HEK293T (cell line): ENCODE data around the gene DR1.

Experiments used
- ARNT ChIP-seq: fragments of 450-650 bp; IDR thresholded peaks from 2 replicates; pipeline ENCODE4 v1.6.1; 2017; ENCODE audit warnings: mild to moderate bottlenecking
- BHLHE40 ChIP-seq: fragments of 450-650 bp; IDR thresholded peaks from 2 replicates; pipeline ENCODE4 v1.6.1; 2016; ENCODE audit warnings: mild to moderate bottlenecking, moderate library complexity, borderline replicate concordance
- CTBP1 ChIP-seq: fragments of 450-650 bp; IDR thresholded peaks from 2 replicates; pipeline ENCODE4 v1.6.1; 2016; ENCODE audit warnings: borderline replicate concordance
- FOXK2 ChIP-seq: fragments of 450-650 bp; IDR thresholded peaks from 2 replicates; pipeline ENCODE4 v1.6.1; 2016; ENCODE audit warnings: mild to moderate bottlenecking
- FOXM1 ChIP-seq: fragments of 450-650 bp; IDR thresholded peaks from 2 replicates; pipeline ENCODE4 v1.6.1; 2017; ENCODE audit warnings: mild to moderate bottlenecking, borderline replicate concordance
- HDGF ChIP-seq: fragments of 450-650 bp; IDR thresholded peaks from 2 replicates; pipeline ENCODE4 v1.6.1; 2017; ENCODE audit warnings: antibody characterized with exemption, borderline replicate concordance
- L3MBTL2 ChIP-seq: fragments of 450-650 bp; conservative IDR thresholded peaks from 2 replicates; pipeline ENCODE4 v1.6.1; 2016; ENCODE audit warnings: mild to moderate bottlenecking
- LEF1 ChIP-seq: fragments of 450-650 bp; IDR thresholded peaks from 2 replicates; pipeline ENCODE4 v1.6.1; 2017; ENCODE audit warnings: mild to moderate bottlenecking, borderline replicate concordance
- NFRKB ChIP-seq: fragments of 450-650 bp; IDR thresholded peaks from 2 replicates; pipeline ENCODE4 v1.6.1; 2016; ENCODE audit warnings: mild to moderate bottlenecking, moderate library complexity
- SP1 ChIP-seq: fragments of 450-650 bp; IDR thresholded peaks from 2 replicates; pipeline ENCODE4 v1.6.1; 2017
- SUZ12 ChIP-seq: fragments of 450-650 bp; IDR thresholded peaks from 2 replicates; pipeline ENCODE4 v1.6.1; 2016; ENCODE audit warnings: mild to moderate bottlenecking
- TARDBP ChIP-seq: fragments of 450-650 bp; IDR thresholded peaks from 2 replicates; pipeline ENCODE4 v1.6.1; 2016
- TF ChIP-seq, protein P1 (sequence below): fragments of 450-650 bp; IDR thresholded peaks from 2 replicates; pipeline ENCODE4 v1.6.1; 2016

DNA sequence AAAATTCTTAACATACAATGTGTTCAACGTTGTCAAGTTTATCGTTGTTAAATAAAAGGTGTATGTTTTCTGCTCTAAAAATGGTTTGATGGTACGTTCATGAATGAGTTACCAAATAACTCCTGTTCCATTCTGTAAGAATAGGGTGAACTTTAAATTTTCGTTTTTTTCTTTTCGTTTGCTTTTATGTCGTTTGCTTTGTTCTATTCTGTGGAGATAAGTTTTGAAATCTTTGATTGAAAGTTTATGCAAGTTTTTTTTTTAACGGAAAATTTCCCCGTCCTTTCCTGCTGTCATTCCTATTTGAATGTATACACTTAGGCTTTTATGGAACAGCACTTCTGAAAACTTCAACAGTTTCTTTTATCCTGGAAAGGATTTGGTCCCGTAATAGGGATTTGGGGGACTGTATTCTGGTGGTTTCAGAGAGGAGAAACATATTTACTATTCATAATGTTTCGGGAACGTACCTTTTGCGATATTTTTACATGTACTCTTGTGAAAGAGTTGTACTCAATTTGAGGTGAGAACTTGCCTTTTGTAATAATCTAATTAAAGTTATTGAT is 1.7 kb downstream of the DR1 start:
- TF ChIP-seq SUZ12 (no peak), SP1 (no peak), BHLHE40 (no peak), FOXM1 (no peak), NFRKB (no peak), L3MBTL2 (no peak), LEF1 (no peak), TARDBP (no peak), CTBP1 (no peak), FOXK2 (no peak), ARNT (no peak), HDGF (no peak)
- TF ChIP-seq, protein P1, sequence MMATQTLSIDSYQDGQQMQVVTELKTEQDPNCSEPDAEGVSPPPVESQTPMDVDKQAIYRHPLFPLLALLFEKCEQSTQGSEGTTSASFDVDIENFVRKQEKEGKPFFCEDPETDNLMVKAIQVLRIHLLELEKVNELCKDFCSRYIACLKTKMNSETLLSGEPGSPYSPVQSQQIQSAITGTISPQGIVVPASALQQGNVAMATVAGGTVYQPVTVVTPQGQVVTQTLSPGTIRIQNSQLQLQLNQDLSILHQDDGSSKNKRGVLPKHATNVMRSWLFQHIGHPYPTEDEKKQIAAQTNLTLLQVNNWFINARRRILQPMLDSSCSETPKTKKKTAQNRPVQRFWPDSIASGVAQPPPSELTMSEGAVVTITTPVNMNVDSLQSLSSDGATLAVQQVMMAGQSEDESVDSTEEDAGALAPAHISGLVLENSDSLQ = no peak; the same call in 1 of the 2 replicates
